IPS DF 4.7 (cell line): ENCODE results near the gene PRKAA1.
"Not testable (repeated sequence)": the region's sequence is repeated elsewhere in the genome, so short reads cannot be mapped to it uniquely, and the experiment has no call there.

Experiments
- DNase-seq: peaks from one replicate; pipeline ENCODE4 v3.0.0-alpha.2; 2013; ENCODE audit warnings: low spot score; ENCODE audit errors: extremely low read depth

Gene PRKAA1

DNA sequence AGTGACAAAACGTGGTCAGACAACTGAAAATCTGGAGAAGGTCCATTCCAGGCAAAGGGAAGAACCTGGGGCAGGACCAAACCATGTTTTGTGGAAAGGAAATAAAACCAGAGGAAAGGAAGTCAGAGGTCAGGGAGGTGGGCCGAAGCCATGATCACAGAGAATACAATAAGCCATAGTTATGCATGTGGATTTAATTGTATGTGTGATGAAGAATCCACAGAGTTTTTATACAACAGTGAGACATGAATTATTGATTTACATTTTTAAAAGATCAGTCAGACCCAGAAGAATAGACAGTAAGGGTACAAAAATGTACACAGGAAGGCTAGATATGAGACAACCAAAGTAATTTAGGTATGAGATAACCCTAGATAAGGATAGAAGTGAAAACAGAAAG is 63.2 kb downstream of the PRKAA1 start:
- DNase-seq: no peak

DNA sequence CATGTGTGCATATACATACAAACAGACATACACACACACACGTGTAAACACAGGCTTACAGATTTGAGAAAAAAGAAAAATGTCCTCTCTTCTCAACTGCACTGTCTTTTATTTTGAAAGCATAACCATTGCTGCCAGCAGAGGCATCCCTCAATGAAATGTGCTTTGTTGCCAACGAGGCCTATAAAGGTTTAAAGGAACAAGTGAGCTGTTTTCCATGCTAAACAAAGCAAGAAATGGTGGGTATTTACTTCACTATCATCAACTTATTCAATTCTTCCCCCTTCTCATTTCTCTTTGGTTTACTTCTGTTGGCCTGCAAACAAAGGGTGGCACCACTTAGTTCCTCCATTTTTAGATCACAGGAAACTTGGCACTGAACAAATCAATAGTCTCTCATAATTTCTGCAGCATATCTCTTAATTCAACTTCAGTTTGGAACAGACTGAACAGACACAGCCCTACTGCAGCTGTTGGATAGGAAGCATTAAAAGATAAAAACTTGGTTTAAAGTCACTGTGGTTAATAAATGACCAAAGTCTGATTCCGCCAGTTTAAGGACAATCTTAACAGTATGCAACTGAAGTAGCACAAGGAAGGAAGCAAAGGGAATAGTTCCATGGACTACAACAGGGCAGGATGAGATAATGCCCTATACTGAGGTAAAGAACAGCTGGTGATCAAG is 64.2 kb downstream of the PRKAA1 start:
- no peak for DNase-seq

DNA sequence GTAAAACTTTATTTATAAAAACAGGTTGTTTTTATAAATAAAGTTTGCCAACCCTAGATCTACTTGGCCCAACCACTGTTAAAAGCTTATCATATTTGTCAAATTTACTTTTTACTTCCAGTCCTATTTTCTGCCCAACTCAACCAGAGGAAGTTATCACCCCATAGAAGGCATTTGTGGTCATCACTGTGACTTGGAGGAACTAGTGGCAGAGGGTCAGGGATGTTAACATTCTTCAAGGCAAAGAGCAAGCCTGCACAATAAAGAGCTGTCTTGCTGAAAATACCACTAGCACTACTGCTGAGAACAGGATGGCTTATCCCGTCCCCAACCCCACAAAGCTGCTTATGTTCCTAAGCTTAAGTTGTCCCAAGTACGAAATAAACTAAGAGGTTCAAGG is 64.7 kb downstream of the PRKAA1 start:
- DNase-seq: no peak

DNA sequence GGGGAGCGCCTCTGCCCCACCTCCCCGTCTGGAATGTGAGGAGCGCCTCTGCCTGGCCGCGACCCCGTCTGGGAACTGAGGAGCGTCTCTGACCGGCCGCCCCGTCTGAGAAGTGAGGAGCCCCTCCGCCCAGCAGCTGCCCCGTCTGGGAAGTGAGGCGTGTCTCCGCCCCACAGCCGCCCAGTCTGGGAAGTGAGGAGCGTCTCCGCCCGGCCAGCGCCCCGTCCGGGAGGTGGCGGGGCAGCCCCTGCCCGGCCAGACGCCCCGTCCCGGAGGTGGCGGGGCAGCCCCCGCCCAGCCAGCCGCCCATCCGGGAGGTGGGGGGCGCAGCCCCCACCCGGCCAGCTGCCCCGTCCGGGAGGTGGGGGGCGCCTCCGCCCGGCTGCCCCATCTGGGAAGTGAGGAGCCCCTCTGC is 75.7 kb downstream of the PRKAA1 start:
- not testable (repeated sequence) for DNase-seq

DNA sequence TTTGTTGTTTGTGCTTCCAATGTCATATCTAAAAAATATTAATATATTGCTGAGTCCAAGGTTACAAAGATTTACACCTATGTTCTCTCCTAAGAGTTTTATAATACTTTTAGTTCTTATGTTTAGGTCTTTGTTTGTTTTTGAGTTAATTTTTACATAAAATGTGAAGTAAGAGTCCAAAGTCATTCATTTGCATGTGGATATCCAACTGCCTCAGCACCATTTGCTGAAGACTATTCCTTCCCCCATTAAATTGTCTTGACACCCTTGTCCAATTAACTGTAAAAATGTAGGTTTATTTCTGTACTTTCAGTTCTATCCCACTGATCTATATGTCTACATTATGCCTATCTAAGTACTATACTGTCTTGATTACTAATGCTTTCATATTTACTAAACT is 78.1 kb downstream of the PRKAA1 start:
- no peak for DNase-seq

DNA sequence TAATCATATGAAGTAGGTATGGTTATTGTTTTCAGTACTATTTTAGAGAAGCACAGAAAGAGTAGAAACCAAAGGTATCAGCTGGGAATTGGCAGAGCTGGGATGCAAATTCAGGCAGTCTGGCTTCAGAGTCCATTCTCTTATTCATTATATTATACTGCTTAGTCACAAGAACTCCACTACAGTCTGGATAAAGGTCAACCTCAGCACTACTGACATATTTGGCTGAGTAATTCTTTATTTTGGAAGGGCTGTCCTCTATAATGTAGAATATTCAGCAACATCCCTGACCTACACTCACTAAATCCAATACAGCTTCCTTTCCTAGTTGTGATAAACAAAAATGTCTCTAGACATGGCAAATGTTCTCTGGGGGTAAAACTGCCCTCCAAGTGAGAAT is 80.9 kb downstream of the PRKAA1 start:
- no peak for DNase-seq

DNA sequence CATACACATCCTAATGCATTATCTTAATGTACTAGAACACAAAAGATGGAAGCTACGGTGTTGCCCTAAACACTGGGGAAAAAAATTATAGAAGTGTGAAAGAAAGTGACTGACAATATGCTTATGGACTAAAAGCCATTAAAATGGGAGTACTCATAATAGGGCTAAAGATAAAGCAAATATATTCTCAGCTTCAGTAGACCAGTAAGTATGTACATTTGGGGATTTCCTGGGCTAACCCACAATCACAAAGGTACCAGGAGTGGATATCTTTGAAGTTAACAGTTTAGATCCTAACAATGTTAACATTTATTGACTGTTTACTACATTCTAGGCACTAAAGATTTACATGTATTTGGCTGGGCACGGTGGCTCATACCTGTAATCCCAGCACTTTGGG is 81.6 kb downstream of the PRKAA1 start:
- DNase-seq: no peak

DNA sequence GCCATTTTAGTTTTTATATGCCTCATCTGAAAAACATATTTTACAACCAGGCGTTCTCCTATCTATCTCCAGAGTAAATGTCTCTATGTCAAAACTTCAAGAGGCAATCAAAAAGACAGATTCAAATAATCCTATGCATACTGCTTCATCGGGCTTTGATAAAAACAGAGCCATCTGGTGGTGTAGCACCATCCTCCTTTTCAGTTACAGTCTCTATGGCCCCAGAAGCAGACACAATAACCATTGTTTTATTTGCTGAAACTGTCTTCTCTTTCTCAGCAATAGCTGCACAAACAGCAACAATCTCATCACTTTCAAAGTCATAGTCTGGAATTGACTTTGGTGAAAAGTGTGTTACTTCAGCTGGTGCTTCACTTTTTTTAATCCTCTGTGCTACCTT is 82.2 kb downstream of the PRKAA1 start:
- DNase-seq: no peak

DNA sequence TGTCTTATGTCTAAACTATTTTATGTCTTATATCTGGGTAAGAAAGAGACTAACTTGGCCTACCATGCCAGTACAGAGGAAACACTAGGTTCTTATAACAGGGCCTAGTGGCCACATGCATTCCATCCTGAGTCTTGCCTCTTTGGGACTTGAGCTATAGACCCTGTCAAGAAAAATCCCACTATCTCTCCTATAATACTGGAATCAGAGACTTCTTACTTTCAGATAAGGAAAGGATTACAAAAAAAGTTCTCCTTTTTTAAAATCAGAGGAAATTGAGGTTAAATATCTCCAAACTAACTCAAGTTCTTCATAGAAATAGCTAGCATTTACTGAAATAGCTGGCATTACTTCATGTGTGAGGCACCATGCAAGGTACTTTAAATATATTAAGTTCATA is 84.2 kb downstream of the PRKAA1 start:
- DNase-seq: no peak

DNA sequence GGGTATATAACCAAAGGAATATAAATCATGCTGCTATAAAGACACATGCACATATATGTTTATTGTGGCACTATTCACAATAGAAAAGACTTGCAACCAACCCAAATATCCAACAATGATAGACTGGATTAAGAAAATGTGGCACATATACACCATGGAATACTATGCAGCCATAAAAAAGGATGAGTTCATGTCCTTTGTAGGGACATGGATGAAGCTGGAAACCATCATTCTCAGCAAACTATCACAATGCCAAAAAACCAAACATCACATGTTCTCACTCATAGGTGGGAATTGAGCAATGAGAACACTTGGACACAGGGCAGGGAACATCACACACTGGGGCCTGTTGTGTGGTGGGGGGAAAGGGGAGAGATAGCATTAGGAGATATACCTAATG is 87.6 kb downstream of the PRKAA1 start:
- DNase-seq: not testable (repeated sequence)
